ENCODE measurements around the gene MECR. TPM values are rescaled to one million over a fixed set of nuclear protein-coding genes. Genes with fewer than 3 reads are reported as not detected.
"Not testable (repeated sequence)": the region's sequence is repeated elsewhere in the genome, so short reads cannot be mapped to it uniquely, and the experiment has no call there.

Gene MECR
- total RNA-seq, 4 donors from 2014 or later = 14.3 to 29.4 (median 16.1) TPM

GRCh38 chr1:29159773-29160172, 71.0 kb downstream of the MECR start:
- no peaks in the 10 kb centered on the region for H3K9me3 ChIP-seq

GRCh38 chr1:29157269-29157601, 73.5 kb downstream of the MECR start:
- Histone ChIP-seq H3K27me3 (no peaks in the 10 kb centered on the region), H3K27ac (no peak overlapping the region), H3K9me3 (no peaks in the 10 kb centered on the region), H3K4me1 (peaks cover 0 to 37% (median 11%) of the 10 kb centered on the region in 3 donors), H3K4me3 (no peak overlapping the region), H3K36me3 (peaks cover 5 to 99% (median 37%) of the 10 kb centered on the region in 3 donors)
- DNase-seq = no peak
- intact Hi-C loops (cut with DNase I) = no loop called here
- WGBS, 2 donors = 85 to 88% methylated on average over 3 of the region's 3 CpGs
- no peak for TF ChIP-seq CTCF (IDR thresholded peaks at IDR 0.05)

More at GRCh38 chr1:29159773-29160172, 71.0 kb downstream of the MECR start:
- peaks cover 0 to 95% (median 15%) of the 10 kb centered on the region in 3 donors for H3K36me3 ChIP-seq
- DNase-seq = no peak
- peaks cover 0 to 46% (median 16%) of the 10 kb centered on the region in 3 donors for H3K4me1 ChIP-seq
- intact Hi-C loops (cut with DNase I) = no loop called here
- TF ChIP-seq POLR2A (IDR thresholded peaks at IDR 0.05) (no peak), CTCF (IDR thresholded peaks at IDR 0.05) (no peak)
- WGBS, 2 donors = 81 to 84% methylated on average over 3 of the region's 3 CpGs
- no peaks in the 10 kb centered on the region for H3K27me3 ChIP-seq
- H3K4me3 ChIP-seq = no peak overlapping the region
- no peak overlapping the region for H3K27ac ChIP-seq

GRCh38 chr1:29156543-29157268, 74.0 kb downstream of the MECR start:
- 76 to 78% methylated on average over 10 of the region's 10 CpGs for WGBS, 2 donors
- no peak for DNase-seq
- H3K4me3 ChIP-seq = no peak overlapping the region
- no peak for TF ChIP-seq POLR2A (IDR thresholded peaks at IDR 0.05)
- no peak for TF ChIP-seq CTCF (IDR thresholded peaks at IDR 0.05)
- H3K36me3 ChIP-seq = peaks cover 5 to 100% (median 42%) of the 10 kb centered on the region in 3 donors
- no peaks in the 10 kb centered on the region for H3K27me3 ChIP-seq
- H3K9me3 ChIP-seq = no peaks in the 10 kb centered on the region
- peaks cover 0 to 32% (median 6%) of the 10 kb centered on the region in 3 donors for H3K4me1 ChIP-seq
- intact Hi-C loops (cut with DNase I) = no loop called here
- H3K27ac ChIP-seq = peak overlapping the region in 1 of 4 donors; percentile 31

GRCh38 chr1:29152046-29152805, 78.5 kb downstream of the MECR start:
- Histone ChIP-seq H3K27ac (no peak overlapping the region), H3K4me3 (no peak overlapping the region), H3K27me3 (no peaks in the 10 kb centered on the region), H3K36me3 (peaks cover 37 to 100% (median 69%) of the 10 kb centered on the region in 3 donors), H3K9me3 (no peaks in the 10 kb centered on the region), H3K4me1 (peaks cover 0 to 13% (median 5%) of the 10 kb centered on the region in 3 donors)
- TF ChIP-seq POLR2A (IDR thresholded peaks at IDR 0.05) (no peak), CTCF (IDR thresholded peaks at IDR 0.05) (no peak)
- WGBS, 2 donors = 79 to 82% methylated on average over 7 to 8 of the region's 8 CpGs
- intact Hi-C loops (cut with DNase I) = no loop called here
- no peak for DNase-seq

GRCh38 chr1:29150346-29150745, 80.4 kb downstream of the MECR start:
- H3K27me3 ChIP-seq; H3K27ac ChIP-seq; DNase-seq; H3K4me1 ChIP-seq; intact Hi-C loops (cut with DNase I); H3K4me3 ChIP-seq; H3K9me3 ChIP-seq: not testable (repeated sequence)
- peaks cover 44 to 100% (median 79%) of the 10 kb centered on the region in 3 donors for H3K36me3 ChIP-seq
- WGBS, 2 donors = 97 to 98% methylated on average over 6 to 9 of the region's 9 CpGs

Measured in esophagus squamous epithelium (tissue), 5 donors.